ENCODE results near the gene KIF1A.
A peak's percentile ranks its signal among the peaks of the same experiment; 100 is the strongest.

KIF1A gene

GRCh38 chr2:240731178-240731545 is 88.9 kb downstream of the KIF1A start:
- no peak for DNase-seq

- no peak for DNase-seq
Observed at GRCh38 chr2:240730501-240731177, 89.4 kb downstream of the KIF1A start.

GRCh38 chr2:240728827-240729226 is 91.2 kb downstream of the KIF1A start:
- DNase-seq = no peak

- DNase-seq = no peak
Observed at GRCh38 chr2:240728361-240728760, 91.7 kb downstream of the KIF1A start.

- DNase-seq = no peak
Observed at GRCh38 chr2:240727913-240728312, 92.1 kb downstream of the KIF1A start.

DNA sequence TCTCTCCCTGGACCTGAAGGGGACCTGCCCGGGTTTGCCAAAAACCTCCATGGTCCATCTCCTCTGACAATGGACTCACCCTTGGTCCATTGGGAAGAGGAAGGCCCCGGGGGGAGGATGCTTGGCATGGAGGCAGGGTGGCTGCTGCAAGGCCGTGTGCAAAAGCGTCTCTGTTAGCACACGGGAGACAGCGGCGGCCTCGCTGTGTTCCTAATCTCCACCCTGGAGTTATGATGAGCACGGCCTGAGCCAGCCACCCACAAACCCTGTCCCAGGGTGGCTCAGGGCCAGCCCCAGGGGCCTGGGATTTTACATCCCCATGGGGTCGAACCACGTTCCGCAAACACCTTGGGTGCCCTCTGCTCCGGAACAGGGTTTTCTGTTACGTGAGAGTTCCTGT is 92.6 kb downstream of the KIF1A start:
- no peak for DNase-seq

DNA sequence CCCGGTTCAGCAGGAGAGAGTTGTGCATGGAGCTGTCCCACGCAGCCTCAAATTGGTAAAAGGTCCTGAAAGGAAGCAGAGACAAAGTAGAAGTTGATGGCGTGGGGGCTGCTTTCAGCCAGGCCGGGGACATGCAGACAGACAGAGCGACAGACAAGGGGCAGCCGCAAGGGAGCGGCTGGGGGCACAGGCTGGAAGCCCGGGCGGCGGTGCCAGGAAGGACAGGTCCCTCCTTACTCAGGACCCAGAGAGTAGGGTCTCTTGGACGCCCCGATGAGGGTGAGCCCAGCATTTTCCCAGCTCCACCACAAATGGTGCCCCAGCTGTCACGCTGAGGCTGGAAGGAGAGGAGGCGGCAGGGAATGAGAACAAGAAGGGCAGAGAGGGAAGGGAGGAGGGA is 93.1 kb downstream of the KIF1A start:
- no peak for DNase-seq

DNA sequence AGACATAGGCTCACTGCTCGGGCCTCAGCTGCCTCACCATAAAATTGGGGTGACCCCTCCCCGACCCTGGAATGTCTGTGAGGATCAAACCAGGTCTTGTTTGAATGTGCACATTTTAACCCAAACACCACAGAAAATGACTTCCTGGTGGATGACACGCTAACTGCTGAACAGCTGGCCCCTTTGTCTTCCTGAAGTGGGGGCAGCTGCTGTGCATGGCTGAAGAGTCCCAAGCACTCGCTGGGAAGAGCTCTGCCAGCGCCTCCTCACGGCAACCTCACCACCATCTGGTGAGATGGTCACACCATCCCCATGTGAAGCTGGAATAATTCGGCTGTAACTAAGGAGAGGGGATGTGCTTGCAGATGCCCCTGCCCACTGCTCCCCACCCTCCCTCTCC is 94.3 kb downstream of the KIF1A start:
- DNase-seq = peak; percentile 44

GRCh38 chr2:240725266-240725665 is 94.8 kb downstream of the KIF1A start:
- no peak for DNase-seq

DNA sequence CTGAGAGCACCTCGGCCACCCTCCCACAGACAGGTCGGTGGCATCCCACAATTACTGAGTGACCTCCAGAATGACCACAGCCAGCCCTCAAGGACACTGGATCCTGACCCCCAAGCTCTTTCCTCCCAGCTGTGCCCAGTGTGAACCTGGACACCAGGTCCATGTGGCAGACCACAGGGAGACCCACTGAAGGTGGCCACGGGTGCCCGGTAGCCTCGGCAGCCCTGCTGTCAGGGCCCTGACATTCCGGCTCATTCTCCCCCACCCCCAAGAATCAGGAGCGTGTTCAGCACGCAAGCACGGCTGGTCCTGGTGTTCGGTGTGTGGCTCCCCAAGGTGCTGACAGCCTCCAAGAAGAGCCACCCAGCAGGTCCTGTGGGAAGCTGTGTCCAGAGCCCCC is 95.6 kb downstream of the KIF1A start:
- DNase-seq = no peak

DNA sequence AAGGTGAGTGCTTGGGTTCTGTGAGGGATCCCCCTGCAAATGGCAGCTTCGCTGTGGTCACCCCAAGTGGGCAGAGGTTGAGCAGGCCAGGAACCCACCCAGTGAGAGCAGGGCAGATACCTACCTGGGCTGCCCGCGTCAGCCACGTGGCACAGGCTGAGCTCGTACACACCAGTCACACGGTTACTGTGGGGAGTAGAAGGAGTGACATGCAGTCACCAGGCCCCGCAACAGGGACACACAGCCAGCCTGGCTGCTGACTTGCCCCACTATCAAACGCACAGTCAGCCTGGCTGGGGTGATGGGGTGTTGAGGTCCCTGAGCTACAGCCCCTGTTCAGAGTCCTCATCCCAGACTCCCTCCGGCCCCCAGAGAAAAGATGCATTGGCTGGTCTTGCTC is 96.2 kb downstream of the KIF1A start:
- no peak for DNase-seq

- DNase-seq = no peak
Observed at GRCh38 chr2:240722796-240723735, 97.0 kb downstream of the KIF1A start.

GRCh38 chr2:240722376-240722775 is 97.6 kb downstream of the KIF1A start:
- no peak for DNase-seq

DNA sequence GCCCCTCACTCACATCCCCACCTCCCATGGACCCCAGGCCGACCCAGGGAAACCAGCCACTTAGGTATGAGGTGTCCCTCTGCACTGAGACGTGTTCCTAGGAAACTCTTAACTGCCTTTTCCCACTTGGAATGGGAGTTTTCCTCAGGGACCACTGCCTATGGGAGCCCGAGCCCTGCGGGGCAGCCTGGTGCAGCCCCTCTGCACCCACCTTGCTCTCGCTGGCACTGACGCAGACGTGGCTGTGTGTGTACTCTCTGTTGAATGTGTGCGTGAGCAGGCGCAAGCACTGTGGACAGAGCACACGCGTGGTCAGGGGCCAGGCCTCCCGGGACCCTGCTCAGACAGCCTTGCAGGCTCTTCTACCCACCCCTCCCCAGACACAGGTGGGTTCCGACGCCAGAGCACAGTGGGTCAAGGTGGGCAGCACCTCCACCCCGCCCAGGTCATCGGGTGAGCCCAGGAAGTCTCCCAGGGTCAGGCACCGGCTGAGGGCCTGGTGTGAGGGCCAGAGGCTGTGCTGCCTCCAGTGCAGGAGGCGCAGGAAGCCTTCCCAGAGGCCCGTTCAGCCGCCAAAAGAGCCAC is 98.3 kb downstream of the KIF1A start:
- DNase-seq = no peak

GRCh38 chr2:240720686-240721595 is 99.1 kb downstream of the KIF1A start:
- no peak for DNase-seq

DNA sequence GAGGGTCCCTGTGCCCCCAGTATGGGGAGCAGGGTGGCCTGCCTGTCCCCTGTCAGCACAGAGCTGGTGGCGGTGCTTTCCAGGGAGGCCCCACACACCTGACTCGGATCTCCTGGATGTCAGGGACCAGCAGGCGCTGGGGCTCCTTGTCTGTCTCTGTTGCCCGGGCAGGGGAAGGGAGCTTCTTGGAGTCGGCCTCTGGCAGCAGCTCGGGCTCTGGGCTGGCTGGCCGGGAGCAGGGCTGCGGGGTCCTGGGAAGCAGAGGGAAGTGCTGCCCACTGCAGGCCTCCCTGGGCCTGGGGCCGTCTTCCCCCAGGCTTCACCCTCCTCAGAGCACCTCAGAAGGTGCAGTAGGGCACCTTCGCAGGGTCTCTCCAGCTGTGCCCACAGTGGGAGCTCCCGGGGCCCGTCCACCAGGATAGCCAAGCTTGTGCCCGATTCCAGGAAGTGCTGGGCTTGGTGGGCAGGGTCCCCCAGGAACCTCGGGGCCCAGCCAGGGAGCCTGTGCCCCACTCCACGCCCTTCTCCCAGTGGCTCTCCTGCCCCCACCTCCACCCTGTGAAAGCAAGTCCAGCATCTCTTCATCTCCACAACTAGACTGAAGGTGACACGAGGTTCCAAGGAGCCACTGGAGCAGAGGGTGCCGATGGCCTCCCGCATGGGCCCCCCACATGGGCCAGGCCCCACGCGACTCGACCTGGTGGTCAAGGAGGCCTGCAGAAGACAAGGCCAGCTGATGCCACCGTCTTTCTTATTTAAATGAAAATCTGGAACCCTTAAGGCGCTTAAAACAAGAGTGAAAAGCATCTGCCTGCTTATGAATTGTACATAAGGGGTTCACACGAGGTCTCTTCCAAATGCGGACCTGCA is 100.1 kb downstream of the KIF1A start:
- no peak for DNase-seq

GRCh38 chr2:240718896-240719490 is 101.0 kb downstream of the KIF1A start:
- no peak for DNase-seq

GRCh38 chr2:240717681-240718581 is 102.1 kb downstream of the KIF1A start:
- no peak for DNase-seq

DNA sequence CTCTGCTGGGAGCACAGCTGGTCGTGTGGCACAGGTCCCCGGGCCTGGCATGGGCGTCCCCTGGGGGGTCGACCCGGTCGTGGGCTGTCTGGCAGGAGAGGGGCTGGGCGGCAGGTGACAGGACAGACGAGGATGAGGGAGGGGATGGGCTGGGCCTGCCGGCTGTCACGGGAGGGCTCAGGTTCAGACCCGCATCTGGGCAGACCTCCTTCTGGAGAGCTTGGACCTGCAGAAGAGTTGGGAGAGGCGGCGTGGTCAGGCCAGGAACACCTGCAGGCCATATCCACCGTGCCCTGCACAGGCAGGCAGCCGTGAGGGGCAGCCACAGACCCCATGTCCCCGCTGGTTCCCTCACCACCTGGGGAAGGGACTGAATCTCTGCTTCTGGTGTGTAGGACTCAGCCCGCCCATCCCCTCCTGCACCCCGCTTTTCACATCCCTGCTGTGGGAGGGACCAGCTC is 102.8 kb downstream of the KIF1A start:
- no peak for DNase-seq

- no peak for DNase-seq
Observed at GRCh38 chr2:240716130-240716798, 103.8 kb downstream of the KIF1A start.
